Thyroid gland (tissue), 4 donors: ENCODE data around the gene KANSL1.

ENCODE experiments used
- POLR2A ChIP-seq, 2 donors: fragments of 450-650 bp; IDR thresholded peaks; one replicate each; pipeline ENCODE4 v1.6.1; 2017; ENCODE audit warnings: antibody characterized with exemption in 2 of 2, mild to moderate bottlenecking in 2 of 2, moderate library complexity in 1 of 2
- TF ChIP-seq, protein P1 (sequence below), 6 experiments: fragments of 200-600 bp in 3 of 6; fragments of 450-650 bp in 3 of 6; sonication (generic) in 3 of 6; IDR thresholded peaks; one replicate each; pipeline ENCODE4 v1.5.1; 2016 to 2019; ENCODE audit warnings: antibody characterized with exemption in 6 of 6, mild to moderate bottlenecking in 2 of 6, inconsistent platforms in 1 of 6, moderate library complexity in 1 of 6

DNA sequence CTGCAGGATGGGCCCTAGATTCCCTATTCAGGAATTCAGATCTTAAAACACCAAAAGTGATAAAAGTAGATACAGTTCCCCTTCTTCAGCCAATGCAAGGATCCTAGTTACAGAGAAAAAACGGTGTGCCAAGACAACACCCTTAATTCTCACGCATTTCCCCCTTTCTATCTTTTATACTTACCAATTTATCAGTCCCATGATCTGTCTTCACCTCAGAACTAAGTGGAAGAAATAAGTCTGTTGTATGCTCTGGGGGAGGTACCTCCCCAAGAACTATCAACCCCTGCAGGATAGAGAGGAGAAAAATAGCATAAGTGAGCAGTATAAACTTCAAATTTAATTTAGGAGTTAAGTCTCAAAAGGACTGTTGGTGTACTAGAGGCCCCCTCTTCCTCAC is 111.0 kb downstream of the KANSL1 start:
- TF ChIP-seq POLR2A (IDR thresholded peaks at IDR 0.05) = no peak
- TF ChIP-seq, protein P1, sequence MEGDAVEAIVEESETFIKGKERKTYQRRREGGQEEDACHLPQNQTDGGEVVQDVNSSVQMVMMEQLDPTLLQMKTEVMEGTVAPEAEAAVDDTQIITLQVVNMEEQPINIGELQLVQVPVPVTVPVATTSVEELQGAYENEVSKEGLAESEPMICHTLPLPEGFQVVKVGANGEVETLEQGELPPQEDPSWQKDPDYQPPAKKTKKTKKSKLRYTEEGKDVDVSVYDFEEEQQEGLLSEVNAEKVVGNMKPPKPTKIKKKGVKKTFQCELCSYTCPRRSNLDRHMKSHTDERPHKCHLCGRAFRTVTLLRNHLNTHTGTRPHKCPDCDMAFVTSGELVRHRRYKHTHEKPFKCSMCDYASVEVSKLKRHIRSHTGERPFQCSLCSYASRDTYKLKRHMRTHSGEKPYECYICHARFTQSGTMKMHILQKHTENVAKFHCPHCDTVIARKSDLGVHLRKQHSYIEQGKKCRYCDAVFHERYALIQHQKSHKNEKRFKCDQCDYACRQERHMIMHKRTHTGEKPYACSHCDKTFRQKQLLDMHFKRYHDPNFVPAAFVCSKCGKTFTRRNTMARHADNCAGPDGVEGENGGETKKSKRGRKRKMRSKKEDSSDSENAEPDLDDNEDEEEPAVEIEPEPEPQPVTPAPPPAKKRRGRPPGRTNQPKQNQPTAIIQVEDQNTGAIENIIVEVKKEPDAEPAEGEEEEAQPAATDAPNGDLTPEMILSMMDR (IDR thresholded peaks at IDR 0.05) = no peak
